D721Med (cell line): ENCODE results near the gene IKZF2.

Experiments used
- DNase-seq: peaks from one replicate; pipeline ENCODE4 v3.0.0; 2011; ENCODE audit warnings: low spot score; ENCODE audit not compliant: insufficient read length
- FAIRE-seq: peaks from 2 replicates; lab custom pipeline; 2011; peaks lifted over from hg19 to GRCh38; lab: Jason Lieb, UNC
- CTCF ChIP-seq: IDR thresholded peaks from 2 replicates; pipeline ENCODE4 v1.5.1; 2012; ENCODE audit warnings: mild to moderate bottlenecking, control low read depth; ENCODE audit not compliant: insufficient read depth; ENCODE audit errors: missing control alignments

The IKZF2 gene

GRCh38 chr2:213086571-213086970 is 64.8 kb downstream of the IKZF2 start:
- no peak for TF ChIP-seq CTCF
- DNase-seq (no peak), FAIRE-seq (no peak)

- FAIRE-seq (no peak), DNase-seq (no peak)
- no peak for TF ChIP-seq CTCF
Observed at GRCh38 chr2:213086050-213086449, 65.4 kb downstream of the IKZF2 start.

- FAIRE-seq: no peak
- no peak for DNase-seq
- no peak for TF ChIP-seq CTCF
Observed at GRCh38 chr2:213085538-213085937, 65.9 kb downstream of the IKZF2 start.

- FAIRE-seq: no peak
- no peak for TF ChIP-seq CTCF
- no peak for DNase-seq
Observed at GRCh38 chr2:213084261-213084660, 67.2 kb downstream of the IKZF2 start.

GRCh38 chr2:213080969-213081617 is 70.3 kb downstream of the IKZF2 start:
- FAIRE-seq: no peak
- TF ChIP-seq CTCF: no peak
- no peak for DNase-seq

- DNase-seq (no peak), FAIRE-seq (no peak)
- TF ChIP-seq CTCF: no peak
Observed at GRCh38 chr2:213079756-213080155, 71.7 kb downstream of the IKZF2 start.

GRCh38 chr2:213078686-213079085 is 72.7 kb downstream of the IKZF2 start:
- TF ChIP-seq CTCF: no peak

More at GRCh38 chr2:213078686-213079085, 72.7 kb downstream of the IKZF2 start:
- FAIRE-seq (no peak), DNase-seq (no peak)
